ENCODE measurements around the gene SUZ12.
"Not testable (repeated sequence)": the region's sequence is repeated elsewhere in the genome, so short reads cannot be mapped to it uniquely, and the experiment has no call there.

Gene SUZ12

GRCh38 chr17:31951953-31952352, 15.1 kb downstream of the SUZ12 start:
- not testable (repeated sequence) for DNase-seq (ENCODE audit: low read depth)

- not testable (repeated sequence) for DNase-seq (ENCODE audit: low read depth)
These were observed 27.3 kb downstream of the SUZ12 start for GRCh38 chr17:31964131-31964530.

- no peak for DNase-seq (ENCODE audit: low read depth)
These were observed 30.8 kb downstream of the SUZ12 start for GRCh38 chr17:31967648-31968047.

- DNase-seq (ENCODE audit: low read depth), result not testable (repeated sequence)
These were observed 33.6 kb downstream of the SUZ12 start for GRCh38 chr17:31970416-31970815.

- not testable (repeated sequence) for DNase-seq (ENCODE audit: low read depth)
These were observed 37.7 kb downstream of the SUZ12 start for GRCh38 chr17:31974269-31975071.

- DNase-seq (ENCODE audit: low read depth), result not testable (repeated sequence)
These were observed 38.6 kb downstream of the SUZ12 start for GRCh38 chr17:31975391-31975790.

GRCh38 chr17:31991821-31992220, 55.0 kb downstream of the SUZ12 start:
- not testable (repeated sequence) for DNase-seq (ENCODE audit: low read depth)

- no peak for DNase-seq (ENCODE audit: low read depth)
These were observed 60.2 kb downstream of the SUZ12 start for GRCh38 chr17:31997005-31997404.

GRCh38 chr17:32006957-32007462, 70.2 kb downstream of the SUZ12 start, which contains the start of gene LRRC37B:
Gene LRRC37B, plus strand, starts transcription at chr17:32007383. Its CDS starts 14,010 bp downstream, at chr17:32021393.
- DNase-seq (ENCODE audit: low read depth), result peak; percentile 79

- no peak for DNase-seq (ENCODE audit: low read depth)
These were observed 70.9 kb downstream of the SUZ12 start for GRCh38 chr17:32007463-32008298.

GRCh38 chr17:32009262-32009542, 72.4 kb downstream of the SUZ12 start:
- DNase-seq (ENCODE audit: low read depth), result no peak

GRCh38 chr17:32010114-32010513, 73.3 kb downstream of the SUZ12 start:
- DNase-seq (ENCODE audit: low read depth), result no peak

- DNase-seq (ENCODE audit: low read depth), result no peak
These were observed 78.6 kb downstream of the SUZ12 start for GRCh38 chr17:32015245-32016013.

- DNase-seq (ENCODE audit: low read depth), result no peak
These were observed 79.4 kb downstream of the SUZ12 start for GRCh38 chr17:32016231-32016630.

GRCh38 chr17:32019228-32019627, 82.4 kb downstream of the SUZ12 start:
- no peak for DNase-seq (ENCODE audit: low read depth)

- no peak for DNase-seq (ENCODE audit: low read depth)
These were observed 84.3 kb downstream of the SUZ12 start for GRCh38 chr17:32020943-32021614.

GRCh38 chr17:32021615-32021955, 84.8 kb downstream of the SUZ12 start:
- DNase-seq (ENCODE audit: low read depth), result no peak

GRCh38 chr17:32022554-32022953, 85.7 kb downstream of the SUZ12 start:
- not testable (repeated sequence) for DNase-seq (ENCODE audit: low read depth)

- not testable (repeated sequence) for DNase-seq (ENCODE audit: low read depth)
These were observed 90.5 kb downstream of the SUZ12 start for GRCh38 chr17:32027271-32027670.

GRCh38 chr17:32033223-32033622, 96.4 kb downstream of the SUZ12 start:
- DNase-seq (ENCODE audit: low read depth), result no peak

- DNase-seq (ENCODE audit: low read depth), result not testable (repeated sequence)
These were observed 97.0 kb downstream of the SUZ12 start for GRCh38 chr17:32033812-32034211.

GRCh38 chr17:32040246-32040645, 103.4 kb downstream of the SUZ12 start:
- not testable (repeated sequence) for DNase-seq (ENCODE audit: low read depth)
